GM03348 (cell line): ENCODE measurements around the gene CHEK1.
"Not testable (repeated sequence)": the region's sequence is repeated elsewhere in the genome, so short reads cannot be mapped to it uniquely, and the experiment has no call there.

Source experiments
- DNase-seq: peaks from one replicate; pipeline ENCODE4 v3.0.0; 2012; ENCODE audit warnings: low spot score

CHEK1 gene

GRCh38 chr11:125624756-125625213 lies at the start of gene CHEK1:
Gene CHEK1 (plus strand): TSS chr11:125625163. CDS start chr11:125626769, 1,606 bp downstream.
- DNase-seq: no peak

GRCh38 chr11:125577181-125577580 lies 47.8 kb upstream of the CHEK1 start:
- not testable (repeated sequence) for DNase-seq

GRCh38 chr11:125578783-125579182 lies 46.2 kb upstream of the CHEK1 start:
- DNase-seq: no peak

- DNase-seq: no peak
These were observed 45.2 kb upstream of the CHEK1 start for GRCh38 chr11:125579811-125580210.

- DNase-seq: no peak
These were observed 41.5 kb upstream of the CHEK1 start for GRCh38 chr11:125583496-125583895.

GRCh38 chr11:125585487-125585886 lies 39.5 kb upstream of the CHEK1 start:
- DNase-seq: peak; percentile 10

- DNase-seq: no peak
These were observed 38.3 kb upstream of the CHEK1 start for GRCh38 chr11:125586623-125587022.

GRCh38 chr11:125587480-125587879 lies 37.5 kb upstream of the CHEK1 start:
- DNase-seq: no peak

- no peak for DNase-seq
These were observed 36.5 kb upstream of the CHEK1 start for GRCh38 chr11:125588505-125588904.

GRCh38 chr11:125591649-125592304 lies 33.2 kb upstream of the CHEK1 start:
- DNase-seq: peak; percentile 64

GRCh38 chr11:125592305-125593113 lies 32.5 kb upstream of the CHEK1 start, which contains the start of gene STT3A:
Gene STT3A (plus strand): TSS chr11:125592852. CDS start chr11:125595916, 3,064 bp downstream.
- DNase-seq: peak; percentile 98

GRCh38 chr11:125593114-125593820 lies 31.7 kb upstream of the CHEK1 start:
- peak; percentile 47 for DNase-seq

- DNase-seq: no peak
These were observed 30.0 kb upstream of the CHEK1 start for GRCh38 chr11:125594958-125595357.

- no peak for DNase-seq
These were observed 24.3 kb upstream of the CHEK1 start for GRCh38 chr11:125600663-125601062.

- DNase-seq: peak; percentile 9
These were observed 21.8 kb upstream of the CHEK1 start for GRCh38 chr11:125603207-125603606.

GRCh38 chr11:125605417-125605816 lies 19.5 kb upstream of the CHEK1 start:
- no peak for DNase-seq

- no peak for DNase-seq
These were observed 15.4 kb upstream of the CHEK1 start for GRCh38 chr11:125609545-125609944.

GRCh38 chr11:125618383-125618782 lies 6.6 kb upstream of the CHEK1 start:
- DNase-seq: no peak

- DNase-seq: peak; percentile 40
These were observed 3.0 kb upstream of the CHEK1 start for GRCh38 chr11:125621995-125622394.

GRCh38 chr11:125623064-125623463 lies 1.9 kb upstream of the CHEK1 start:
- DNase-seq: no peak

GRCh38 chr11:125625225-125625629 lies 264 bp downstream of the CHEK1 start:
- DNase-seq: no peak

- DNase-seq: peak; percentile 91
These were observed 796 bp downstream of the CHEK1 start for GRCh38 chr11:125625630-125626287.
